ENCODE measurements around the gene TTLL10.

TTLL10 gene

GRCh38 chr1:1211541-1212441 lies 38.1 kb downstream of the TTLL10 start:
- no peak for DNase-seq
- no peak for TF ChIP-seq POLR2A (IDR thresholded peaks at IDR 0.05; ENCODE audit: low read length)
- TF ChIP-seq GATA1 (IDR thresholded peaks at IDR 0.05; ENCODE audit: low read depth, low read length), result no peak

GRCh38 chr1:1212780-1213344 lies 39.2 kb downstream of the TTLL10 start:
- peak in 1 of 2 experiments; percentile 16 for DNase-seq
- no peak for TF ChIP-seq GATA1 (IDR thresholded peaks at IDR 0.05; ENCODE audit: low read depth, low read length)
- TF ChIP-seq POLR2A (IDR thresholded peaks at IDR 0.05; ENCODE audit: low read length), result no peak

GRCh38 chr1:1213345-1214265 lies 39.9 kb downstream of the TTLL10 start, which contains the start of gene TNFRSF4:
Gene TNFRSF4 (minus strand): TSS chr1:1214153. CDS start chr1:1214127, 26 bp downstream.
- no peak for TF ChIP-seq POLR2A (IDR thresholded peaks at IDR 0.05; ENCODE audit: low read length)
- no peak for TF ChIP-seq GATA1 (IDR thresholded peaks at IDR 0.05; ENCODE audit: low read depth, low read length)
- DNase-seq, result no peak

- no peak for DNase-seq
- no peak for TF ChIP-seq GATA1 (IDR thresholded peaks at IDR 0.05; ENCODE audit: low read depth, low read length)
- no peak for TF ChIP-seq POLR2A (IDR thresholded peaks at IDR 0.05; ENCODE audit: low read length)
Observed at GRCh38 chr1:1215080-1215676, 41.5 kb downstream of the TTLL10 start.

GRCh38 chr1:1215881-1216605 lies 42.4 kb downstream of the TTLL10 start:
- no peak for TF ChIP-seq GATA1 (IDR thresholded peaks at IDR 0.05; ENCODE audit: low read depth, low read length)
- TF ChIP-seq POLR2A (IDR thresholded peaks at IDR 0.05; ENCODE audit: low read length), result no peak
- no peak for DNase-seq

DNA sequence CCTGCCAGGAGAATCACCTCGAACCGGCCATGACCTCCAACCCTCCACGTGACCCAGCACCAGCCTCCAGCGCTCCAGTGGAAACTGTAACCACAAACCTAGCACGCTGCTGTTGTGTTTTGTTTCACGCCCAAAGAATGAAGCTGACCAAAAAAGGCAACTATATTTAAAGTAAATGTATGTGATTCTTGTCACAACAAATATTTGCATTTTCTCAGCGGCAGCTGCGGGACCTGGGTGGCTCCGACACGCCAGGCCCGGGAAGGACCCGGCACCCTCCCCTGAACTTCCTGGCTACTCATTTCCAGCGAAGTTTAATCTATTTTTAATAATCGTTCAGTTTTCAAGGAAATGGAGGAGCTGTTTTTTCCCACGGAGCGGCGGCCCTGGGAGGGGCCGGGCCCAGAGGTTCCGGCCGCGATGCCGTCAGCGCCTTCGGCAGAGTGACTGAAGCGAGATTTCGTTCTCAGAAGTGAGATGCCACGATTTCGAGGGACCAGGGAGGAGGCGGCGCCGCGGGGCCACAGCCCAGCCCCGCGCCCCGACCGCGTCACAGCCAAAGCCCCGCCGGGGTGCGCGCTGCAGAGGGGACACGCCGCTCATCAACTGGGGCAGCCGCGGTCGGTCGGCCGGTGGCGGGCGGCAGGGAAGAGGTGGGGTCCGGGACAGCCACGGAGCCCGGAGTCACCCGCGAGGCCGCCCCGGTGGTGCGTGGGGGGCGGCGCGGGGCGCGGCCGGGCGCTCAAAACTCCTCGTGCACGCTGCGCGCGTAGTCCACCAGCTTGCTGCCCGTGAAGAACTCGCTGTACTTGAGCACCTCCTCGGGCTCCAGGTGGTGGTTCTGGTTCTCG lies 43.3 kb downstream of the TTLL10 start:
- no peak for DNase-seq
- TF ChIP-seq GATA1 (IDR thresholded peaks at IDR 0.05; ENCODE audit: low read depth, low read length) (no peak), POLR2A (IDR thresholded peaks at IDR 0.05; ENCODE audit: low read length) (no peak)

DNA sequence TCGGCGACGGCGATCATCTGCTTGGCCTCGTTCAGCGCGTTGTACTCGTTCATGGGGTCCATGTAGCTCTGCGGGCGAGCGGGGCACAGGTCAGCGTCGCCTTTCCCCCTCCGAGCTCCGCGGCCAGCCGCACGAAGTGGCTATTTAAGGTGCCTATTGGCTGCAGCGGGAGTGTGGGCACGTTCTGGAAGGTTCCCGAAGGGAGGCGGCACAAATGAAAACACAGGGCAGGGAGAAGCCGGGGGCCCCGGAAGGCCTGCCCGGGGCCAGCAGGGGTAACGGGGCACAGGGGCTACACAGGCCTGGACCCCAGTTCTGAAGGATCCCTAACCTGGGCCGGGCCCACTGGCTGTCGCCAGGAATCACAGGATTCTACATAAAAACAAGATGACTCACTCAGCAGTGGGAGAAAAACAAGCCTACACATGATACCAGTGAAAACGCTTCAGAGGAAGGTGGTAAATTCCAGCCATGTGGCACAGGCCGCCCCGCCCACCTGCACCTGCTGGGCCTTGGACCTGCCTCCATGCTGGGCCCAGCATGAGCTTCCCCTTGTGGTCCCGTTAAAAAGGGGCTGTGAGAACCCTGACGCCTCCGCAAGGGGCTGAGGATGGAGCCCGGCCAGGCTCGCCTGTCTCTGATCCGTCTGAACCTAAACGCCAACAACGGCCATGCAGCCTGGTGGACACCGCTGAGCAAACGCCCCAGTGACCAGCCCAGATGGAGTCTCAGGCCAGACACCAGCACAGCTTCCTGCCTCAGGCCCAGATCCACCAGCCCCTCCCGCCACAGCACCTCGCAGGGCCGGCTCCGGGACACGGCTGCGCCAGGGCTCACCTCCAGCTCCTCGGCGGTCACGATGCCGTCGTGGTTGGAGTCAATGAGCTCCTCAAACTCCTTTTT lies 44.2 kb downstream of the TTLL10 start:
- DNase-seq, result no peak
- no peak for TF ChIP-seq POLR2A (IDR thresholded peaks at IDR 0.05; ENCODE audit: low read length)
- TF ChIP-seq GATA1 (IDR thresholded peaks at IDR 0.05; ENCODE audit: low read depth, low read length), result no peak

DNA sequence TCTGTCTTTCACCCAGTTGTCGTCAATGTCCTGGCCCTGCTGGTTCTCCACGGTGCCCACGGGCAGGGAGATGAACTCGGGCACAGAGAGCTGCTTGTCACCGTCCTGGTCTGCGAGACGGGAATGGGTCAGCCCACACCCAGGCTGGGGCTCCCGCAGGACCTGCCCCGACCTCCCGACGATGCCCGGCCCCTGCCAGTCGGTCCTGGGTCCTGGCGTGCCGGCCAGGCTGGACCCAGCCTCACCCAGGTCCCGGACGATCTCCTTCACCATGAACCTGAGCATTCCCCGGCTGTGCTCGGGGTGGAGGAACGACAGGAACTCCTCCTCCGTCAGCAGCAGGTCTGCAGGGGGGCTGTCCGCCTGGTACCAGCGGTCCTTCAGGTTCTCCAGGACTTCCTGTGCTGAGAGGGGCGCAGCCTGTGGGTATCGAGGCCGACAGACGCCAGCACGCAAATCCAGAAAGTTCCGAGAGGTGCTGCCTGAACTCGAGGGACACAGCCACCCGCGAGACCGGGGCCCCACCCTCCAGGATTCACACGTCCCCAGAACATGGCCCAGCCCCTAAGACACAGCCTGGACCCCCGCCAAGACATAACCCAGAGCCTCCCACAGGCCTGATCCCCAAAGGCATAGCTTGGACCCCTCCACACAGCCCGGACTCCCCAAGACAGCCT lies 45.0 kb downstream of the TTLL10 start:
- no peak for TF ChIP-seq GATA1 (IDR thresholded peaks at IDR 0.05; ENCODE audit: low read depth, low read length)
- no peak for TF ChIP-seq POLR2A (IDR thresholded peaks at IDR 0.05; ENCODE audit: low read length)
- DNase-seq, result no peak

DNA sequence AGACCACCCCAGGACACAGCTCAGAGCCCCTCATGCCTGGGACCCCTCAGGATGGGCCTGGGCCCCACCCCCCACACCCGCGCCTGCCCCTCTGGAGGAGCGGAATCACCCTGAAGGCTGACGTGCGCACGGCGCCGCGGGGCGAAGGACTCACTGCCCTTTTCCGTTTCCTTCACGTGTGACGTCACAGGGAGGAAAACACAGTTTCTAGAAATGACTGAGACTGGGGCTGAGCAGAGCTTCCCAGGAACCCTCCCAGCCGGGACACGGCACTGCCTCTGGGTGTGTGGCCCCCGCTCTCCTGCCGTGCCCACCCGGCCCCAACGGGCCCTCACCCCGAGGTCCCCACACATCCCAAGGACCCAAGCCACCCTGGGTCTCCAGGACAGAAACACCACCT lies 45.7 kb downstream of the TTLL10 start:
- no peak for TF ChIP-seq POLR2A (IDR thresholded peaks at IDR 0.05; ENCODE audit: low read length)
- TF ChIP-seq GATA1 (IDR thresholded peaks at IDR 0.05; ENCODE audit: low read depth, low read length), result no peak
- no peak for DNase-seq

- no peak for DNase-seq
- no peak for TF ChIP-seq GATA1 (IDR thresholded peaks at IDR 0.05; ENCODE audit: low read depth, low read length)
- TF ChIP-seq POLR2A (IDR thresholded peaks at IDR 0.05; ENCODE audit: low read length), result no peak
Observed at GRCh38 chr1:1220197-1220596, 46.5 kb downstream of the TTLL10 start.
